ENCODE results near the gene VSNL1. TPM values are rescaled to one million over a fixed set of nuclear protein-coding genes. Genes with fewer than 3 reads are reported as not detected.

Gene VSNL1
- total RNA-seq, 1 experiment from 2014 or later, result 0.43 TPM

GRCh38 chr2:17583646-17584045 lies 43.1 kb downstream of the VSNL1 start:
- CTCF ChIA-PET, result no interaction called here
- no peak for DNase-seq
- no peak overlapping the region for H3K27ac Mint-ChIP-seq (ENCODE audit: unreplicated experiment)
- no TSS peak for BruUV-seq (replicated peaks)
- no peaks in the 10 kb centered on the region for H3K4me1 Mint-ChIP-seq (ENCODE audit: low read depth, unreplicated experiment)
- Histone ChIP-seq H3K4me3 (ENCODE audit: low read depth, low read length) (no peak overlapping the region), H3K9me3 (no peaks in the 10 kb centered on the region), H3K27me3 (replicated peaks; ENCODE audit: control insufficient read depth, insufficient read depth, low read length) (no peaks in the 10 kb centered on the region), H3K36me3 (ENCODE audit: control insufficient read depth, insufficient read depth, low read length) (no peaks in the 10 kb centered on the region), H3K4me1 (no peaks in the 10 kb centered on the region)
- TF ChIP-seq CTCF (IDR thresholded peaks at IDR 0.05; ENCODE audit: insufficient read depth in 1 of 2, low read depth in 1 of 2, low read length in 1 of 2, severe bottlenecking in 1 of 2, unreplicated experiment in 1 of 2), result no peak
- H3K4me3 Mint-ChIP-seq (ENCODE audit: unreplicated experiment), result no peak overlapping the region
- intact Hi-C loops (cut with micrococcal nuclease; ENCODE audit: unreplicated experiment), result no loop called here
- POLR2A ChIA-PET, result no interaction called here
- no peaks in the 10 kb centered on the region for H3K27me3 Mint-ChIP-seq (ENCODE audit: insufficient read depth, unreplicated experiment)
- no peaks in the 10 kb centered on the region for H3K36me3 Mint-ChIP-seq (ENCODE audit: insufficient read depth, unreplicated experiment)
- no peaks in the 10 kb centered on the region for H3K9me3 Mint-ChIP-seq (ENCODE audit: unreplicated experiment)

GRCh38 chr2:17584689-17585088 lies 44.2 kb downstream of the VSNL1 start:
- H3K9me3 ChIP-seq, result no peaks in the 10 kb centered on the region
- H3K4me3 ChIP-seq (ENCODE audit: low read depth, low read length), result no peak overlapping the region
- Mint-ChIP-seq H3K27me3 (ENCODE audit: insufficient read depth, unreplicated experiment) (no peaks in the 10 kb centered on the region), H3K4me1 (ENCODE audit: low read depth, unreplicated experiment) (no peaks in the 10 kb centered on the region), H3K27ac (ENCODE audit: unreplicated experiment) (no peak overlapping the region), H3K9me3 (ENCODE audit: unreplicated experiment) (no peaks in the 10 kb centered on the region), H3K4me3 (ENCODE audit: unreplicated experiment) (no peak overlapping the region), H3K36me3 (ENCODE audit: insufficient read depth, unreplicated experiment) (no peaks in the 10 kb centered on the region)
- intact Hi-C loops (cut with micrococcal nuclease; ENCODE audit: unreplicated experiment), result no loop called here
- H3K4me1 ChIP-seq, result no peaks in the 10 kb centered on the region
- DNase-seq, result no peak
- POLR2A ChIA-PET, result no interaction called here
- BruUV-seq (replicated peaks), result no TSS peak
- H3K36me3 ChIP-seq (ENCODE audit: control insufficient read depth, insufficient read depth, low read length), result no peaks in the 10 kb centered on the region
- no peaks in the 10 kb centered on the region for H3K27me3 ChIP-seq (replicated peaks; ENCODE audit: control insufficient read depth, insufficient read depth, low read length)
- CTCF ChIA-PET, result no interaction called here
- TF ChIP-seq CTCF (IDR thresholded peaks at IDR 0.05; ENCODE audit: insufficient read depth in 1 of 2, low read depth in 1 of 2, low read length in 1 of 2, severe bottlenecking in 1 of 2, unreplicated experiment in 1 of 2), result no peak

GRCh38 chr2:17587469-17587868 lies 47.0 kb downstream of the VSNL1 start:
- Histone ChIP-seq H3K4me1 (no peaks in the 10 kb centered on the region), H3K4me3 (ENCODE audit: low read depth, low read length) (no peak overlapping the region), H3K27me3 (replicated peaks; ENCODE audit: control insufficient read depth, insufficient read depth, low read length) (no peaks in the 10 kb centered on the region), H3K9me3 (no peaks in the 10 kb centered on the region), H3K36me3 (ENCODE audit: control insufficient read depth, insufficient read depth, low read length) (no peaks in the 10 kb centered on the region)
- Mint-ChIP-seq H3K4me3 (ENCODE audit: unreplicated experiment) (no peak overlapping the region), H3K36me3 (ENCODE audit: insufficient read depth, unreplicated experiment) (no peaks in the 10 kb centered on the region), H3K4me1 (ENCODE audit: low read depth, unreplicated experiment) (no peaks in the 10 kb centered on the region), H3K27ac (ENCODE audit: unreplicated experiment) (no peak overlapping the region), H3K9me3 (ENCODE audit: unreplicated experiment) (no peaks in the 10 kb centered on the region), H3K27me3 (ENCODE audit: insufficient read depth, unreplicated experiment) (no peaks in the 10 kb centered on the region)
- ChIA-PET POLR2A (no interaction called here), CTCF (no interaction called here)
- DNase-seq, result no peak
- no peak for TF ChIP-seq CTCF (IDR thresholded peaks at IDR 0.05; ENCODE audit: insufficient read depth in 1 of 2, low read depth in 1 of 2, low read length in 1 of 2, severe bottlenecking in 1 of 2, unreplicated experiment in 1 of 2)
- BruUV-seq (replicated peaks), result no TSS peak
- intact Hi-C loops (cut with micrococcal nuclease; ENCODE audit: unreplicated experiment), result no loop called here
